Thymus (tissue), 11 donors: Measurements from ENCODE around the gene JAKMIP2. TPM values are rescaled to one million over a fixed set of nuclear protein-coding genes. Genes with fewer than 3 reads are reported as not detected.

Experiments
- DNase-seq, 9 donors: peaks; one replicate each; pipeline ENCODE4 v3.0.0-alpha.2; 2013; ENCODE audit warnings: low spot score in 9 of 9, low read depth in 6 of 9, missing footprints in 1 of 9
- H3K27ac ChIP-seq, 2 donors: one replicate each; pipeline ENCODE4 v1.5.1; 2013; ENCODE audit warnings: control low read depth in 1 of 2, low read depth in 1 of 2, low read length in 1 of 2, mild to moderate bottlenecking in 1 of 2, moderate library complexity in 1 of 2
- H3K27me3 ChIP-seq, 2 donors: one replicate each; pipeline ENCODE4 v1.5.1; 2013; ENCODE audit warnings: low read length in 1 of 2; ENCODE audit not compliant: control insufficient read depth in 2 of 2, insufficient read depth in 1 of 2
- H3K36me3 ChIP-seq, 2 donors: one replicate each; pipeline ENCODE4 v1.5.1; 2013; ENCODE audit warnings: low read length in 1 of 2, mild to moderate bottlenecking in 1 of 2, moderate library complexity in 1 of 2; ENCODE audit not compliant: control insufficient read depth in 2 of 2, insufficient read depth in 2 of 2
- H3K4me1 ChIP-seq, 2 donors: one replicate each; pipeline ENCODE4 v1.5.1; 2013; ENCODE audit warnings: low read length in 2 of 2; ENCODE audit not compliant: control insufficient read depth in 2 of 2, insufficient read depth in 2 of 2
- H3K4me3 ChIP-seq, 2 donors: one replicate each; pipeline ENCODE4 v1.5.1; 2013; ENCODE audit warnings: low read length in 2 of 2, control low read depth in 1 of 2, mild to moderate bottlenecking in 1 of 2
- H3K9me3 ChIP-seq, 2 donors: one replicate each; pipeline ENCODE4 v1.5.1; 2013; ENCODE audit warnings: low read length in 1 of 2, mild to moderate bottlenecking in 1 of 2; ENCODE audit not compliant: control insufficient read depth in 2 of 2, insufficient read depth in 1 of 2
- WGBS: extraction: QIAGEN DNeasy Blood & Tissue Kit; methylation state at CpG from one replicate; pipeline ENCODE4 v1.1.7; 2013; 5-methylcytosine and 5-hydroxymethylcytosine counted together
- polyA plus RNA-seq: library from polyadenylated mRNA; stranded (reverse); fragments of 200-250 nt; gene quantifications from one replicate; pipeline ENCODE4 v1.2.3, GENCODE V29; 2013
- total RNA-seq: library from RNA; stranded (reverse); fragments of 120-200 nt; gene quantifications from one replicate; pipeline ENCODE4 v1.2.4, GENCODE V29; 2013
- donor health status: healthy.

Gene JAKMIP2
- total and polyA plus RNA-seq, 2 donors, result 2.6 to 10.3 TPM

GRCh38 chr5:147800491-147800890, 18.0 kb upstream of the JAKMIP2 start:
- no peak overlapping the region for H3K4me3 ChIP-seq
- no peaks in the 10 kb centered on the region for H3K9me3 ChIP-seq
- no peak overlapping the region for H3K27ac ChIP-seq
- H3K4me1 ChIP-seq, result peaks cover 5 to 13% of the 10 kb centered on the region in 2 donors
- H3K36me3 ChIP-seq, result no peaks in the 10 kb centered on the region
- DNase-seq, result no peak
- no peaks in the 10 kb centered on the region for H3K27me3 ChIP-seq
- 94% methylated on average over 3 of the region's 3 CpGs for WGBS

DNA sequence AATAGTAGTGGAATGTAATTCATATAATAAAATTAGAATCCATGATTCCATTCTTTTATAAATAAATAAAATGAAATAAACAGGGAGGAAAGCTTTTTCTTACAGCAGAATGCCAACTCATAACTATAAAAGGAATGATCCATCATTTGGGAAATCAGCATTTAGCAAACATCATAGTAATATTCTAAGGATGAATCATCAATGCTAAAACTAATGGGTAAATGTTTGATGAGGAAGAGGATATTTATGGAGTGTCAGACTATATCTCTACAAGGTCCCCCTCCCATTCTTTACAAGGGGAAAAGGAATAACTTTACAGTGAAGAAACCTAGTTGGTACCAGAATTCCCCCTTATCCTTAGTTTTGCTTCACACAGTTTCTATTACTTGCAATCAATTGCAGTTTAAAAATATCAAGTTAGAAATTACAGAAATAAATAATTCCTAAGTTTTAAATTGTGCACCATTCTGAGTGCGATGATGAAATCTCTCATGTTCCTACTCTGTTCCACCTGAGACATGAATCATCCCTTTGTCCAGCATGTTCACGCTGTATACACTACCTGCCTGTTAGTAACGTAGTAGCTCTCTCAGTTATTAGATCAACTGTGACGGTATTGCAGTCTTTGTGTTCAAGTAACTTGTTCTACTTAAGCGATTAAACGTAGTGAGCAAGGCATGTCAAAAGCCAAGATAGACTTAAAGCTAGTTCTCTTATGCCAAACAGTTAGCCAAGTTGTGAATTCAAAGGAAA, 14.2 kb upstream of the JAKMIP2 start:
- Histone ChIP-seq H3K27ac (no peak overlapping the region), H3K27me3 (no peaks in the 10 kb centered on the region), H3K36me3 (no peaks in the 10 kb centered on the region), H3K4me3 (no peak overlapping the region), H3K9me3 (no peaks in the 10 kb centered on the region), H3K4me1 (no peaks in the 10 kb centered on the region)
- no peak for DNase-seq
- 78% methylated on average over 6 of the region's 6 CpGs for WGBS

DNA sequence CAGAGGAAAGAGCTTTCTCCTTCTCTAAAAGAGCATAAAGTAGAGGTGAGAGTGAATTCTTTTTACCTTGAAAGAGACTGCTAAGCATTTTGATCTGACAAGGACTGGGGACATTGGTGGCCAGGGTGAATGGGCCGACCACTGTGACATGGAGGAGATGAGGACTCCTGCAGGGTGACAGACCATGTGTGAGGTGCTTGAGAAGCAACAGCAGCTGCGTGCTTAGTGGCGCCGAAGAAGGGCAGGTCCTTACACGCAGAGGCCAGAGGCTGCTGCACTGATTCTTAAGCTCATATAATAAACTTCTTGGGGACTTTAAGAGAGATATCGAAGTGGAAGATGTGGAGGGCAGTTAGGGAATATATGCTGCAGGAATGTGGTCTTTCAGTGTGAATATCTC, 8.7 kb upstream of the JAKMIP2 start:
- no peak for DNase-seq
- H3K27me3 ChIP-seq, result no peaks in the 10 kb centered on the region
- 95% methylated on average over 6 of the region's 6 CpGs for WGBS
- no peak overlapping the region for H3K27ac ChIP-seq
- H3K36me3 ChIP-seq, result no peaks in the 10 kb centered on the region
- no peaks in the 10 kb centered on the region for H3K4me1 ChIP-seq
- no peak overlapping the region for H3K4me3 ChIP-seq
- H3K9me3 ChIP-seq, result no peaks in the 10 kb centered on the region

DNA sequence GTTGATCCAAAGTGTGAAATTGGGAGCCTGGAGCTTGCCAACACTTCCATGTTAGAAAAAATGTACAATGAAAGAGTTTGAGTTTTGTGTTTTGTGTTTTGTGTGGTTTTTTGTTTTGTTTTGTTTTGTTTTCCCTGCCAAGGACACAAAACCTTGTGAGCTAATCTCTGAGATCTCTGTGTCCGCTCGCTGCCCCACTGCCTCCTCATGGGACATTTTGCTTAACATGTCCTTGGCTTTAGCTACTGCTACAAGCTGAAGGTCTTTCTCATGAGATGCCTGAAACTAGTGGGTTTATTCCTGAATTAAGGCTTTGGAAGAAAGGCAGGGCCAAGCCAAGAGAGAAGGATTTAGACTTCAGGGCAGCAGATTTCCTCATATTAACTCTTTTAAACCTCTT, 7.3 kb upstream of the JAKMIP2 start:
- no peaks in the 10 kb centered on the region for H3K27me3 ChIP-seq
- H3K9me3 ChIP-seq, result no peaks in the 10 kb centered on the region
- no peak for DNase-seq
- no peaks in the 10 kb centered on the region for H3K36me3 ChIP-seq
- no peaks in the 10 kb centered on the region for H3K4me1 ChIP-seq
- H3K4me3 ChIP-seq, result no peak overlapping the region
- 96% methylated on average over 2 of the region's 2 CpGs for WGBS
- no peak overlapping the region for H3K27ac ChIP-seq

DNA sequence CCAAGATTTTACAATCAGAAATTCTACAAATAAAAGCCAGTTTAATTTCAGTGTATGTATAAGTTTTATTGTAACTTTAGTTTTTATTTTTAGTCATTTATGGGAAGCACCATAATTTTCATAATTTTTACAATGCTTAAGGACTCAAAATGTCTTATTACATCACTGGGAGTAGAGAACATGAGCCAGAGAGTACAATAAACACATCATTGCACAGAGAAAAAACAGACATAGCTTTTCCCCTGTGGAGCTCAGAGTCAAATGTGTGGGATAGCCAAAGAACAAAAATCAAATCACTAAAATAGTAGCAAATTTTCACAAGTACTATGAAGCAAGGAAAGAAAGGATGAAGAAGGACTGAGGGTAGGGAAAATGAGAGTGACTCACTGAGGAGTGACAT, 5.5 kb upstream of the JAKMIP2 start:
- DNase-seq, result no peak
- Histone ChIP-seq H3K27me3 (no peaks in the 10 kb centered on the region), H3K4me3 (no peak overlapping the region), H3K27ac (no peak overlapping the region), H3K4me1 (no peaks in the 10 kb centered on the region), H3K36me3 (no peaks in the 10 kb centered on the region), H3K9me3 (no peaks in the 10 kb centered on the region)

DNA sequence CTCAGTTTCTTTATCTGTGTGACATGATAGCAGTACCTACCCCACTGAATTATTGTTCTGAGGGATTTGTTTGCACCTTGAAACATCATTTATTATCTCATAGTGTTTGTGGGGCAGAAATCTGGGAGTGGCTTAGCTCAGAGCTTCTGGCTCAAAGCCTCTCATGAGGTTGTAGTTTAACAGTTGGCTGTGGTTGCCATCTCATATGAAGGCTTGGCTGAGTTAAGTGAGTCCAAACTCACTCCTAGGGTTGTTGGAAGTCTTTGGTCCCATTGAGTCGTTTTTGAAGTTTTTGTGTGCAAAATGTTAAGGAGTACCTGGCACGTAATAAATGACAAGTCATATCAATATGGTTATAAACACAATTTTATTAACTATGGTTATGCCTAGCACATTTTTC, 3.6 kb upstream of the JAKMIP2 start:
- DNase-seq, result no peak
- H3K36me3 ChIP-seq, result no peaks in the 10 kb centered on the region
- no peaks in the 10 kb centered on the region for H3K27me3 ChIP-seq
- WGBS, result 99% methylated on average over 2 of the region's 2 CpGs
- no peak overlapping the region for H3K4me3 ChIP-seq
- peaks cover 0 to 4% of the 10 kb centered on the region in 2 donors for H3K4me1 ChIP-seq
- H3K27ac ChIP-seq, result no peak overlapping the region
- no peaks in the 10 kb centered on the region for H3K9me3 ChIP-seq

DNA sequence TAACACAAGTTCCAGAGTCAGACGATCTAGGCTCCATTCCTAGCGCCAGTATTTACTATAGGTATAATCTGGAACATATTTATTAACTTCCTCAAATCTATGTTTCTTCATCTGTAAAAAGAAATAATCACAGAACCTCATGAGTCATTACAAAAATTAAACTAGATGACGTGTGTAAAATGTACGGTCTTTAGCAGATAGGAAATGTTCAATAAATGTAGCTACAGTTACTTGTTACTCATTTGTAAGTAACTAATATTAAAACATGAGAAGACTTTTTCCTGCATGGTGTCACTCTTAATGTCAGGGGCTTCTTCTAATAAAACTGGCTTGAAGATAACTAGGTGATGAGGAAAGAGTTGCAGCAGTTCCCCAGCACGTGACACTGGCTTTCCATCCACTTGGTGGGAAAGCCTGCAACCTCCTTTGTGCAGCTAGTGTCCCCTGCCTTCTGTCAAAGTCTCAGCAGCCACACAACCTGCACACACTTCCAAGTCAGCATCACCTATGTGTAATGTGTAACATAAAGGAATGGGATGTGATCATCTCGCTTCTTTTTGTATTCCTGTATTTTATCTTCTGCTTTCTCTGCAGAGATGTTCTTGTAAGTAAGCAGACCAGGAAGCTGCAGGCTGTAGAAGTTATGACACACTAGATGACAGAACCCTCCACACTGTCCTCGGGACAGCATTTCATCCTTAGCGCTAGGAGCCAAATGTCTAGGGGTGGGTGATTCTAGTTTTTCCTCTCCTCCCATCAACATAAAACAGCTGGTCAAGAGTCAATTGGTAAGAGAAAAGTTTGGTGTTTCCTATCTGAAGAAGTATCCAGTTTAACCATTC, 1.8 kb upstream of the JAKMIP2 start:
- no peak for DNase-seq

DNA sequence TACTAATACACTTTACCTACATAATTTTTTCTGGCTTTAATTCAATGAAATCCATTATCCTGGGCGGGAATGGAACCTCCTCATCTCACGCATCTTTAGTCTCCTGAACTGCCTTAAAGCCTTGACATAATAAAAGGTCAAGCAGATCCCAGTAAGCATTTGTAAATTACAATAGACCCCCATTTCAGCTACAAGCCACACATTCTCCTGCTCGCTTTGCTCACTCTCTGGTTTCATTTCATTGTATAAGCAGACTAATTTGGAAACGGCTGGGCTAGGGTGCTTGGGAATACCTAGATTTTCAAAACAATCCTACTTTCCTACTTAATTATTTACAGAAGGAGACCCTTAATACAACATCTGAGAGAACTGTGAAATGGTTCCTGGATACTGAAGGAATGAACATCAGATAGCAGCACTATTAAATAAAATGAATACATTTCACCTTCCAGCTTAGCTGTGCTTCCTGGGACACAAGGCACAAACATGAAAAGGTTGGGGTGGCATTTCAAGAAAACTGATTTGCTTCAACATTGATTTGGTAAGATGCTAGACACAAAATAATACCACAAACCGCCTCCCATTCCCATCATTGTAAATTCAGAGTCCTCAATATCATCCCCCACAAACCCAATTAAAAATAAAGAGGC, 1.5 kb downstream of the JAKMIP2 start:
- no peaks in the 10 kb centered on the region for H3K27me3 ChIP-seq
- WGBS, result 95% methylated on average over 5 of the region's 5 CpGs
- no peaks in the 10 kb centered on the region for H3K36me3 ChIP-seq
- peak overlapping the region; percentile 61 to 76 for H3K4me3 ChIP-seq
- H3K27ac ChIP-seq, result peak overlapping the region in 1 of 2 donors; percentile 99
- peaks cover 4 to 9% of the 10 kb centered on the region in 2 donors for H3K4me1 ChIP-seq
- DNase-seq, result no peak
- H3K9me3 ChIP-seq, result no peaks in the 10 kb centered on the region

More for the DNA sequence above, 1.8 kb upstream of the JAKMIP2 start:
- peaks cover 4 to 9% of the 10 kb centered on the region in 2 donors for H3K4me1 ChIP-seq
- no peaks in the 10 kb centered on the region for H3K9me3 ChIP-seq
- H3K4me3 ChIP-seq, result no peak overlapping the region
- no peaks in the 10 kb centered on the region for H3K36me3 ChIP-seq
- 88% methylated on average over 8 of the region's 8 CpGs for WGBS
- no peak overlapping the region for H3K27ac ChIP-seq
- H3K27me3 ChIP-seq, result no peaks in the 10 kb centered on the region

GRCh38 chr5:147779694-147780093, 2.8 kb downstream of the JAKMIP2 start:
- WGBS, result 98% methylated on average over 1 of the region's 1 CpG
- Histone ChIP-seq H3K4me3 (no peak overlapping the region), H3K9me3 (no peaks in the 10 kb centered on the region), H3K27me3 (no peaks in the 10 kb centered on the region), H3K36me3 (no peaks in the 10 kb centered on the region), H3K27ac (no peak overlapping the region), H3K4me1 (peaks cover 4 to 9% of the 10 kb centered on the region in 2 donors)
- peak in 1 of 9 donors; percentile 28 for DNase-seq
